Mucosa of rectum (tissue), 2 donors: Measurements from ENCODE around the gene ZBTB1.

ENCODE experiments used
- H3K27ac ChIP-seq, 2 donors: one replicate each; pipeline ENCODE4 v1.7.0; 2013; ENCODE audit warnings: inconsistent platforms in 2 of 2, low read depth in 2 of 2, low read length in 2 of 2
- H3K27me3 ChIP-seq, 2 donors: one replicate each; pipeline ENCODE4 v1.7.0; 2013; ENCODE audit warnings: low read length in 2 of 2; ENCODE audit not compliant: control insufficient read depth in 2 of 2, insufficient read depth in 2 of 2
- H3K36me3 ChIP-seq, 2 donors: one replicate each; pipeline ENCODE4 v1.7.0; 2013; ENCODE audit warnings: low read length in 2 of 2; ENCODE audit not compliant: control insufficient read depth in 2 of 2, insufficient read depth in 2 of 2
- H3K4me1 ChIP-seq, 2 donors: one replicate each; pipeline ENCODE4 v1.7.0; 2013; ENCODE audit warnings: low read length in 2 of 2, mild to moderate bottlenecking in 1 of 2; ENCODE audit not compliant: control insufficient read depth in 2 of 2, insufficient read depth in 2 of 2
- H3K4me3 ChIP-seq, 2 donors: one replicate each; pipeline ENCODE4 v1.7.0; 2013; ENCODE audit warnings: low read length in 2 of 2
- H3K9ac ChIP-seq, 2 donors: one replicate each; pipeline ENCODE4 v1.7.0; 2013; ENCODE audit warnings: low read length in 2 of 2, low read depth in 1 of 2, mild to moderate bottlenecking in 1 of 2
- H3K9me3 ChIP-seq, 2 donors: one replicate each; pipeline ENCODE4 v1.7.0; 2013; ENCODE audit warnings: low read length in 2 of 2; ENCODE audit not compliant: control insufficient read depth in 2 of 2
- donor health status: healthy.
- donor health status: Normal muscosa, but diverticular disease.

The ZBTB1 gene

DNA sequence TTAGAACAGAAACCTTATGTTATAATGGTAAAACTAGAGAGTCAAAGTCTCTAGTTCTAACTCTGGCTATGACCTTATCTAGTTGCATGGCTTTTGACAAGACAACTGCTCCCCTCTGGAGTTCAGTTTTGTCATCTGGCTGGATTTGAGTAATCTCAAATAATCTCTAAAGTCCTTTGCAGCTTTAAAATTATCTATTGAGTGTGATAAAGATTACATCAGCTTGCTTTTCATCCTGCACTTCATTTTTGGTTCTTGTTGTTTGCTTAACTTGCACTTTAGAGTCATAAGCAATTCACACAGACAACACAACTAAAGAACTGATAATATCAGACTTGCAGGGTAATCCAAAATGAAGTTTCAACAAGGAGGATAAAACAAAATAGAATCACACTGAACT is 37.0 kb upstream of the ZBTB1 start:
- Histone ChIP-seq H3K4me3 (no peak overlapping the region), H3K27ac (no peak overlapping the region), H3K4me1 (peaks cover 7 to 8% of the 10 kb centered on the region in 2 donors), H3K27me3 (no peaks in the 10 kb centered on the region), H3K36me3 (peaks cover 0 to 2% of the 10 kb centered on the region in 2 donors), H3K9me3 (no peaks in the 10 kb centered on the region), H3K9ac (no peak overlapping the region)

DNA sequence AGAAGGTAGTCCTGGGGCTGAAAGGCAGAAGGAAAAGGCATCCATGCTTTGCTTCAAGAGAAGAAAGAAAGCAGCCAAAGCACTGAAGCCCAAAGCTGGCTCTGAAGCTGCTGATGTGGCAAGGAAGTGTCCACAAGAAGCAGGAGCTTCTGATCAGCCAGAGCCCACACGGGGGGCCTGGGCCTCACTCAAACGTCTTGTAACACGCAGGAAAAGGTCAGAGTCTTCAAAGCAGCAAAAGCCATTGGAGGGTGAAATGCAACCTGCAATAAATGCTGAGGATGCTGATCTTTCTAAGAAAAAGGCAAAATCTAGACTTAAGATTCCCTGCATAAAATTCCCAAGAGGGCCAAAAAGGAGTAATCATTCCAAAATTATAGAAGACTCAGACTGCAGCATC is 36.1 kb upstream of the ZBTB1 start:
- Histone ChIP-seq H3K4me1 (peaks cover 7 to 8% of the 10 kb centered on the region in 2 donors), H3K9me3 (no peaks in the 10 kb centered on the region), H3K4me3 (no peak overlapping the region), H3K9ac (no peak overlapping the region), H3K36me3 (peaks cover 0 to 2% of the 10 kb centered on the region in 2 donors), H3K27ac (peak overlapping the region in 1 of 2 donors; percentile 2), H3K27me3 (no peaks in the 10 kb centered on the region)

DNA sequence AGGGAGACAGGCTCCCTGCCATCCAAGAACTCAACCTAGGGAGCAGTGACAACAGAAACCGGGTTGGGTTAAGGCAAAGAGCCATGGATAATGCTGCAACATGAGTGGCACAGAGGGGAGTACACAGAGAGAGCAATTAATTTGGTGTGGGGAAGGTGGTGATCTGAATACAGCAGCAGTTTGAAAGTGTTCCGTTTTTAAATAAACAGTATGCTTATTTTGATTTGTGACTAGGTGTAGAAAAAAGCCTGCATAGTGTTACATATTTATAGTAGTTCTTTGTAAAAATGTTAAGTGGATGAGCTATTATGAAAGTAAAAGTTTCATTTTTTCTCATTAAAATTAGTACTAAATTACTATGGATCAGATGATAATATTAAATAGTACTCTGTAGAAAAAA is 30.5 kb upstream of the ZBTB1 start:
- H3K9me3 ChIP-seq = no peaks in the 10 kb centered on the region
- H3K4me1 ChIP-seq = peaks cover 0 to 4% of the 10 kb centered on the region in 2 donors
- no peak overlapping the region for H3K27ac ChIP-seq
- H3K4me3 ChIP-seq = no peak overlapping the region
- H3K9ac ChIP-seq = no peak overlapping the region
- no peaks in the 10 kb centered on the region for H3K36me3 ChIP-seq
- no peaks in the 10 kb centered on the region for H3K27me3 ChIP-seq

DNA sequence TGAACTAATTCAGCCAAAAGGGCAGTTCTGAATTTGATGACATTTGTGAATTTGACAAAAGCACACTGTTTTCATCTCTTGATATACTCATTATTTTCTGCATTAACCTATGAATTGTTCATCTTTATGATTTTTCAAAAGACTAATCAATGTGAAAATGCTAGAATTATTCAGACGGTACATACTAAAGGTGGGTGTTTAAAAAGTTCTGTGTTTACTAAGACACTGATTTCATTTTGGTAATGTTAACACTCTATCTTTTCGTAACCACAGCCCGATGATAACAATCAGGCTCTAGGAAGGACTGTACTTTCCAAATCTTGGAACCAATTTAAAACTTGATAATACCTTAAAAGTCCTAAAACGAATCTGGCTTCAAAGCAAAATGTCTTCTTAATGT is 29.9 kb upstream of the ZBTB1 start:
- no peak overlapping the region for H3K9ac ChIP-seq
- no peaks in the 10 kb centered on the region for H3K9me3 ChIP-seq
- no peak overlapping the region for H3K4me3 ChIP-seq
- H3K4me1 ChIP-seq = peaks cover 0 to 3% of the 10 kb centered on the region in 2 donors
- no peaks in the 10 kb centered on the region for H3K27me3 ChIP-seq
- H3K36me3 ChIP-seq = peaks cover 0 to under 1% of the 10 kb centered on the region in 2 donors
- no peak overlapping the region for H3K27ac ChIP-seq

DNA sequence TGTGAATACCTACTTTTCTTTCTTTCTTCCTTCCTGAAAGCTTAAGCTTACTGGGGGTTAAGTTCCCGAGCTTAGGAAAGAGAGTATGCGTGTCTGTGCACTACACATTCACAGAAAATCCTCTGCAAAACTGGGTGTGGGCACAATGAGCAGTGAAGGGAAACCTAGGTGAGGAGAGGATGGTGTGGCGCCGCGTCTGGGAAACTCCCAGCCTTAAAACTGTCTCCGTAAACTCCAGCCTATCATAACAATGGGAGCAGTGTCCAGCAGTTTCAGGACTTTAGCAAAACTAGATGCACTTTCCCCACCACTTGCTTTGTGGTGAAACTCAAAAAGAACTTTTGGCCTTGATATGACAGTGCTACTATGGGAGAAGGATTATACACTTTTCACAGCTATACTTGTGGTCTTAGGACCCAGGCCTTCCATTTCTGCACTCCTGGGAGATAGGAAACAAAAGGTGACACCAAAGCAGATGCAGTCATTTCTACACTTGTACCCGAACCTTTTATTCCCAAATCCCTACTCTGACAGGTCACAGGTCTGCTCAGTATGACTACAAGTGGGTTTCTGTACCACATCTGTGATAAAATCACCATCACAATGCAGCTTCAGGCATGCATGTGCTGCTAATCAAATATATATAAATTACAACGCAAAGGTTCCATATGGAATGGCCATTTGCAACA is 28.8 kb upstream of the ZBTB1 start:
- Histone ChIP-seq H3K27me3 (no peaks in the 10 kb centered on the region), H3K9me3 (no peaks in the 10 kb centered on the region), H3K27ac (no peak overlapping the region), H3K4me1 (peaks cover 0 to 3% of the 10 kb centered on the region in 2 donors), H3K36me3 (peaks cover 0 to 2% of the 10 kb centered on the region in 2 donors), H3K4me3 (no peak overlapping the region), H3K9ac (no peak overlapping the region)

DNA sequence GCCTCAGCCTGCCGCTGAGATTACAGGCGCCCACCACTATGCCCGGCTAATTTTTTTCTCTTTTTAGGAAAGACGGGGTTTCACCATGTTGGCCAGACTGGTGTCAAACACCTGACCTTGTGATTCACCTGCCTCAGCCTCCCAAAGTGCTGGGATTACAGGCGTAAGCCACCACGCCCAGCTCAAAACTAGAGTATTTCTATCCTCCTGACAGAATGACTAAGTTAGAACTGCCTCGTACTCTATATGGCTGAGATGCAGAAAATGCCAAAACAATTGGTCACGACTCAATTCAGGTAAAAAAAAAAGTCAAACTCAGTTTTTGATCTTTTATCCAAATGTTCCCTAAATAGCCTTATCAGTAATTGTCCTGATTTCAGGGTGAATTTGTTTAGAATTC is 28.1 kb upstream of the ZBTB1 start:
- H3K9ac ChIP-seq = no peak overlapping the region
- no peak overlapping the region for H3K4me3 ChIP-seq
- H3K27me3 ChIP-seq = no peaks in the 10 kb centered on the region
- H3K36me3 ChIP-seq = peaks cover 0 to 2% of the 10 kb centered on the region in 2 donors
- peaks cover 0 to 3% of the 10 kb centered on the region in 2 donors for H3K4me1 ChIP-seq
- H3K9me3 ChIP-seq = no peaks in the 10 kb centered on the region
- H3K27ac ChIP-seq = no peak overlapping the region

DNA sequence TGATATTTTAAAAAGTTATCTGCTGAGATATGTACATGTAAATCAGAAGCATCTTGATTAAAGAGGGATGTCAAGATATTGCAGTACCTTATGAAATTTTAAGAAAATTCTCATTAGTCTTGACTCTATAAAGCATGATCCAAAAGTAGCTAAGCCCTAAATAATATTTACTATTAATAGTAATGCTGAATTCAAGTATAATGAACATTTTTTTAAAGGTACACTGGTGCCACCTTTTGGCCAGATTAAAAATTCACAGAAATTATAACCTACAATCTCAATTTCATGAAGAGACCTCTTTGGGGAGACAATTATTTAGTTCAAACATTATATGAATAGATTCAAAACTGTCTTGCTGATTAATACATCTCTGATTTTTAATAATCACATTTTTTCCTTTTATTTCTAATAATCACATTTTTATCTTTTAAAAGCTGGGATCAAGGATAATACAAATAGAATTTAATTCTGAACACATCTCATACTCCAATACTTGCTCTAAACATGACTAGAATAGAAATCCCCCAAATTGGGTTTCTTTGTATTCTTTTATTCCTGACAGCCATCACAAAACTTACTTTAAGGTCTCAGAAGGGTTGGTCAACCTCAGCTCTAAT is 25.8 kb upstream of the ZBTB1 start:
- Histone ChIP-seq H3K4me1 (peaks cover 0 to 3% of the 10 kb centered on the region in 2 donors), H3K27ac (no peak overlapping the region), H3K27me3 (no peaks in the 10 kb centered on the region), H3K9me3 (no peaks in the 10 kb centered on the region), H3K4me3 (no peak overlapping the region), H3K36me3 (peaks cover 0 to 2% of the 10 kb centered on the region in 2 donors), H3K9ac (no peak overlapping the region)

DNA sequence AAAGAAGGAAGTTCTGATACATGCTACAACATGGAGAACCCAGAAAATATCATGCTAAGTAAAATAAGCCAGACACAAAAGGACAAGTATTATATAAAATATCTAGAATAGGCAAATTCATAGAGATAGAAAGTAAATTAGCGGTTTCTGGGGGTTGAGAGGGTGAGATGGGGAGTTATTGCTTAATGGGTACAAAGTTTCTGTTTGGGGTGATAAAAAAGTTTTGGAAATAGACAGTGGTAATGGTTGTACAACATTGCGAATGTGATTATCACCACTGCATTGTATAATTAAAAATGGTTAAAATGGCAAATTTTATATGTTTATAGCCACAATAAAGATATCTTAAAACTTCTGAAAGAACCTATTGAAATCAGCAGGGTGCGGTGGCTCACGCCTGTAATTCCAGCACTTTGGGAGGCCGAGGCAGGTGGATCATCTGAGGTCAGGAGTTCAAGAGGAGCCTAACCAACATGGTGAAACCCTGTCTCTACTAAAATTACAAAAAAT is 15.9 kb upstream of the ZBTB1 start:
- peaks cover 11 to 23% of the 10 kb centered on the region in 2 donors for H3K36me3 ChIP-seq
- H3K4me3 ChIP-seq = no peak overlapping the region
- no peaks in the 10 kb centered on the region for H3K27me3 ChIP-seq
- peaks cover 0 to 2% of the 10 kb centered on the region in 2 donors for H3K4me1 ChIP-seq
- no peak overlapping the region for H3K9ac ChIP-seq
- H3K9me3 ChIP-seq = no peaks in the 10 kb centered on the region
- H3K27ac ChIP-seq = no peak overlapping the region

DNA sequence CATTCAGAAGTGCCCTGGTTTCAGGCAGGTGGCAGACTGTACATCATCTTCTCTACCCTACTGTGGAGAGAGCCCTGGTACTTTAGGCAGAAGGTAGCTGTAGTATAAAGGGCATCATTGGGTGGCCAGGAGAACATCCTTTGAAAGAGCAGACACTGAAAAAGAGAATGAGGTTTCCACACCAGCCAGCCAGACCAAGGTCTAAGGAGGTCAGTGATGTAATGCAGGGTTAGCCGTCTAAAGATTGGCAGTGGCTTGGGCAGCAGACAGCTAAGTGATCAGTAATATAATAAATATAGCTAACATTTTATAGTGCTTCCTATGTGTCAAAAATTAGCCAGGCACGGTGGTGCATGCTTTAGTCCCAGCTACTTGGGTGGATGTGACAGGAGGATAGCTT is 12.9 kb upstream of the ZBTB1 start:
- H3K4me1 ChIP-seq = peaks cover 0 to 2% of the 10 kb centered on the region in 2 donors
- no peak overlapping the region for H3K4me3 ChIP-seq
- peaks cover 8 to 20% of the 10 kb centered on the region in 2 donors for H3K36me3 ChIP-seq
- H3K9ac ChIP-seq = no peak overlapping the region
- no peaks in the 10 kb centered on the region for H3K9me3 ChIP-seq
- H3K27ac ChIP-seq = no peak overlapping the region
- H3K27me3 ChIP-seq = no peaks in the 10 kb centered on the region

DNA sequence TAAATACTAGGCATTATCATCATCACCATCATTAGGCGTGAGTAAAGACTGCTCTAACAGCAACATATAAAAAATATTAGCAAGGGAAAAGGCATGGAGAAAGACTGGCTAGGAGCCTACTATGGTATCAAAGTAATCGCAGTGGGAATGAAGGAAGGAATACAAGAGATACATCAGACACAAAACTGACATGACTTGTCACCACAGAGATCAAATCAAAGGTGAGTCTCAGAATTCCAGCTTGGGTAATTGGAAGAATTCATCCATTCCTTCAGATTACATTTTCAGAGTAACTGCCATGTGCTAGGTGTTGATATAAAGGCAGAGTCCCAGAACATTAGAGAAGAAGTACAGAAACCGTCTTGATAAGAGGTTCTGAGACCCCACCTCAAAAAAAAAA is 11.1 kb upstream of the ZBTB1 start:
- Histone ChIP-seq H3K36me3 (peaks cover 0 to 3% of the 10 kb centered on the region in 2 donors), H3K9me3 (no peaks in the 10 kb centered on the region), H3K4me3 (no peak overlapping the region), H3K27me3 (no peaks in the 10 kb centered on the region), H3K9ac (no peak overlapping the region), H3K4me1 (peaks cover 0 to 2% of the 10 kb centered on the region in 2 donors), H3K27ac (no peak overlapping the region)
